Measurements from ENCODE around the gene OPRM1. TPM values are rescaled to one million over a fixed set of nuclear protein-coding genes. Genes with fewer than 3 reads are reported as not detected.

The OPRM1 gene
- polyA plus RNA-seq, 4 donors = 0.09 TPM; not detected in 2

GRCh38 chr6:154209555-154209954 is 170.5 kb downstream of the OPRM1 start:
- Histone ChIP-seq H3K4me3 (ENCODE audit: low read depth in 1 of 3, low read length in 3 of 3) (no peak overlapping the region), H3K9me3 (ENCODE audit: control insufficient read depth in 2 of 2, insufficient read depth in 1 of 2, low read depth in 1 of 2, low read length in 1 of 2) (no peaks in the 10 kb centered on the region), H3K27ac (ENCODE audit: low read depth in 1 of 3, low read length in 2 of 3) (no peak overlapping the region), H3K36me3 (ENCODE audit: control insufficient read depth in 3 of 3, insufficient read depth in 2 of 3, low read depth in 1 of 3, low read length in 3 of 3) (no peaks in the 10 kb centered on the region), H3K27me3 (ENCODE audit: control insufficient read depth in 3 of 3, insufficient read depth in 3 of 3, low read length in 3 of 3) (no peaks in the 10 kb centered on the region), H3K4me1 (ENCODE audit: control insufficient read depth in 3 of 3, insufficient read depth in 2 of 3, low read depth in 1 of 3, low read length in 2 of 3) (no peaks in the 10 kb centered on the region)
- WGBS, 3 donors = 56 to 75% (median 73%) methylated on average over 3 of the region's 3 CpGs
- DNase-seq = no peak
- FAIRE-seq = no peak

- H3K27me3 ChIP-seq (ENCODE audit: control insufficient read depth in 3 of 3, insufficient read depth in 3 of 3, low read length in 3 of 3) = no peaks in the 10 kb centered on the region
- H3K36me3 ChIP-seq (ENCODE audit: control insufficient read depth in 3 of 3, insufficient read depth in 2 of 3, low read depth in 1 of 3, low read length in 3 of 3) = no peaks in the 10 kb centered on the region
- FAIRE-seq (peak; percentile 89), DNase-seq (no peak)
- H3K4me3 ChIP-seq (ENCODE audit: low read depth in 1 of 3, low read length in 3 of 3) = no peak overlapping the region
- no peak overlapping the region for H3K27ac ChIP-seq (ENCODE audit: low read depth in 1 of 3, low read length in 2 of 3)
- no peaks in the 10 kb centered on the region for H3K9me3 ChIP-seq (ENCODE audit: control insufficient read depth in 2 of 2, insufficient read depth in 1 of 2, low read depth in 1 of 2, low read length in 1 of 2)
- H3K4me1 ChIP-seq (ENCODE audit: control insufficient read depth in 3 of 3, insufficient read depth in 2 of 3, low read depth in 1 of 3, low read length in 2 of 3) = no peaks in the 10 kb centered on the region
Measured at GRCh38 chr6:154210678-154211077, 171.6 kb downstream of the OPRM1 start.

- H3K9me3 ChIP-seq (ENCODE audit: control insufficient read depth in 2 of 2, insufficient read depth in 1 of 2, low read depth in 1 of 2, low read length in 1 of 2) = no peaks in the 10 kb centered on the region
- H3K27ac ChIP-seq (ENCODE audit: low read depth in 1 of 3, low read length in 2 of 3) = no peak overlapping the region
- no peak for FAIRE-seq
- H3K4me1 ChIP-seq (ENCODE audit: control insufficient read depth in 3 of 3, insufficient read depth in 2 of 3, low read depth in 1 of 3, low read length in 2 of 3) = no peaks in the 10 kb centered on the region
- no peak overlapping the region for H3K4me3 ChIP-seq (ENCODE audit: low read depth in 1 of 3, low read length in 3 of 3)
- H3K27me3 ChIP-seq (ENCODE audit: control insufficient read depth in 3 of 3, insufficient read depth in 3 of 3, low read length in 3 of 3) = no peaks in the 10 kb centered on the region
- 22 to 63% (median 56%) methylated on average over 3 of the region's 3 CpGs for WGBS, 3 donors
- DNase-seq = no peak
- H3K36me3 ChIP-seq (ENCODE audit: control insufficient read depth in 3 of 3, insufficient read depth in 2 of 3, low read depth in 1 of 3, low read length in 3 of 3) = no peaks in the 10 kb centered on the region
Measured at GRCh38 chr6:154213782-154214181, 174.7 kb downstream of the OPRM1 start.

GRCh38 chr6:154218301-154218700 is 179.3 kb downstream of the OPRM1 start:
- H3K27me3 ChIP-seq (ENCODE audit: control insufficient read depth in 3 of 3, insufficient read depth in 3 of 3, low read length in 3 of 3) = no peaks in the 10 kb centered on the region
- H3K4me3 ChIP-seq (ENCODE audit: low read depth in 1 of 3, low read length in 3 of 3) = no peak overlapping the region
- WGBS, 3 donors = 47 to 78% (median 67%) methylated on average over 6 of the region's 6 CpGs
- no peaks in the 10 kb centered on the region for H3K9me3 ChIP-seq (ENCODE audit: control insufficient read depth in 2 of 2, insufficient read depth in 1 of 2, low read depth in 1 of 2, low read length in 1 of 2)
- no peaks in the 10 kb centered on the region for H3K36me3 ChIP-seq (ENCODE audit: control insufficient read depth in 3 of 3, insufficient read depth in 2 of 3, low read depth in 1 of 3, low read length in 3 of 3)
- no peak overlapping the region for H3K27ac ChIP-seq (ENCODE audit: low read depth in 1 of 3, low read length in 2 of 3)
- DNase-seq (no peak), FAIRE-seq (no peak)
- no peaks in the 10 kb centered on the region for H3K4me1 ChIP-seq (ENCODE audit: control insufficient read depth in 3 of 3, insufficient read depth in 2 of 3, low read depth in 1 of 3, low read length in 2 of 3)

GRCh38 chr6:154218787-154219186 is 179.7 kb downstream of the OPRM1 start:
- no peaks in the 10 kb centered on the region for H3K36me3 ChIP-seq (ENCODE audit: control insufficient read depth in 3 of 3, insufficient read depth in 2 of 3, low read depth in 1 of 3, low read length in 3 of 3)
- WGBS, 3 donors = 63 to 73% (median 71%) methylated on average over 6 of the region's 6 CpGs
- DNase-seq (no peak), FAIRE-seq (no peak)
- H3K4me1 ChIP-seq (ENCODE audit: control insufficient read depth in 3 of 3, insufficient read depth in 2 of 3, low read depth in 1 of 3, low read length in 2 of 3) = no peaks in the 10 kb centered on the region
- no peaks in the 10 kb centered on the region for H3K27me3 ChIP-seq (ENCODE audit: control insufficient read depth in 3 of 3, insufficient read depth in 3 of 3, low read length in 3 of 3)
- H3K4me3 ChIP-seq (ENCODE audit: low read depth in 1 of 3, low read length in 3 of 3) = no peak overlapping the region
- no peaks in the 10 kb centered on the region for H3K9me3 ChIP-seq (ENCODE audit: control insufficient read depth in 2 of 2, insufficient read depth in 1 of 2, low read depth in 1 of 2, low read length in 1 of 2)
- H3K27ac ChIP-seq (ENCODE audit: low read depth in 1 of 3, low read length in 2 of 3) = no peak overlapping the region

- no peaks in the 10 kb centered on the region for H3K27me3 ChIP-seq (ENCODE audit: control insufficient read depth in 3 of 3, insufficient read depth in 3 of 3, low read length in 3 of 3)
- no peak for FAIRE-seq
- no peaks in the 10 kb centered on the region for H3K9me3 ChIP-seq (ENCODE audit: control insufficient read depth in 2 of 2, insufficient read depth in 1 of 2, low read depth in 1 of 2, low read length in 1 of 2)
- no peak for DNase-seq
- no peaks in the 10 kb centered on the region for H3K4me1 ChIP-seq (ENCODE audit: control insufficient read depth in 3 of 3, insufficient read depth in 2 of 3, low read depth in 1 of 3, low read length in 2 of 3)
- no peak overlapping the region for H3K27ac ChIP-seq (ENCODE audit: low read depth in 1 of 3, low read length in 2 of 3)
- H3K36me3 ChIP-seq (ENCODE audit: control insufficient read depth in 3 of 3, insufficient read depth in 2 of 3, low read depth in 1 of 3, low read length in 3 of 3) = no peaks in the 10 kb centered on the region
- no peak overlapping the region for H3K4me3 ChIP-seq (ENCODE audit: low read depth in 1 of 3, low read length in 3 of 3)
- WGBS, 3 donors = 83 to 92% (median 86%) methylated on average over 6 of the region's 6 CpGs
Measured at GRCh38 chr6:154219250-154219649, 180.2 kb downstream of the OPRM1 start.

- no peaks in the 10 kb centered on the region for H3K9me3 ChIP-seq (ENCODE audit: control insufficient read depth in 2 of 2, insufficient read depth in 1 of 2, low read depth in 1 of 2, low read length in 1 of 2)
- no peak overlapping the region for H3K27ac ChIP-seq (ENCODE audit: low read depth in 1 of 3, low read length in 2 of 3)
- no peaks in the 10 kb centered on the region for H3K27me3 ChIP-seq (ENCODE audit: control insufficient read depth in 3 of 3, insufficient read depth in 3 of 3, low read length in 3 of 3)
- FAIRE-seq (no peak), DNase-seq (no peak)
- 70 to 72% (median 71%) methylated on average over 6 of the region's 6 CpGs for WGBS, 3 donors
- H3K4me1 ChIP-seq (ENCODE audit: control insufficient read depth in 3 of 3, insufficient read depth in 2 of 3, low read depth in 1 of 3, low read length in 2 of 3) = no peaks in the 10 kb centered on the region
- no peak overlapping the region for H3K4me3 ChIP-seq (ENCODE audit: low read depth in 1 of 3, low read length in 3 of 3)
- no peaks in the 10 kb centered on the region for H3K36me3 ChIP-seq (ENCODE audit: control insufficient read depth in 3 of 3, insufficient read depth in 2 of 3, low read depth in 1 of 3, low read length in 3 of 3)
Measured at GRCh38 chr6:154222716-154223115, 183.7 kb downstream of the OPRM1 start.

GRCh38 chr6:154223296-154223695 is 184.3 kb downstream of the OPRM1 start:
- Histone ChIP-seq H3K4me1 (ENCODE audit: control insufficient read depth in 3 of 3, insufficient read depth in 2 of 3, low read depth in 1 of 3, low read length in 2 of 3) (no peaks in the 10 kb centered on the region), H3K4me3 (ENCODE audit: low read depth in 1 of 3, low read length in 3 of 3) (no peak overlapping the region), H3K27ac (ENCODE audit: low read depth in 1 of 3, low read length in 2 of 3) (no peak overlapping the region), H3K9me3 (ENCODE audit: control insufficient read depth in 2 of 2, insufficient read depth in 1 of 2, low read depth in 1 of 2, low read length in 1 of 2) (no peaks in the 10 kb centered on the region), H3K27me3 (ENCODE audit: control insufficient read depth in 3 of 3, insufficient read depth in 3 of 3, low read length in 3 of 3) (no peaks in the 10 kb centered on the region), H3K36me3 (ENCODE audit: control insufficient read depth in 3 of 3, insufficient read depth in 2 of 3, low read depth in 1 of 3, low read length in 3 of 3) (no peaks in the 10 kb centered on the region)
- 91 to 100% (median 93%) methylated on average over 2 of the region's 2 CpGs for WGBS, 3 donors
- no peak for DNase-seq
- no peak for FAIRE-seq

GRCh38 chr6:154226461-154226860 is 187.4 kb downstream of the OPRM1 start:
- WGBS, 3 donors = 87 to 92% (median 92%) methylated on average over 3 of the region's 3 CpGs
- DNase-seq (no peak), FAIRE-seq (no peak)
- H3K27me3 ChIP-seq (ENCODE audit: control insufficient read depth in 3 of 3, insufficient read depth in 3 of 3, low read length in 3 of 3) = no peaks in the 10 kb centered on the region
- no peak overlapping the region for H3K27ac ChIP-seq (ENCODE audit: low read depth in 1 of 3, low read length in 2 of 3)
- no peak overlapping the region for H3K4me3 ChIP-seq (ENCODE audit: low read depth in 1 of 3, low read length in 3 of 3)
- no peaks in the 10 kb centered on the region for H3K9me3 ChIP-seq (ENCODE audit: control insufficient read depth in 2 of 2, insufficient read depth in 1 of 2, low read depth in 1 of 2, low read length in 1 of 2)
- H3K36me3 ChIP-seq (ENCODE audit: control insufficient read depth in 3 of 3, insufficient read depth in 2 of 3, low read depth in 1 of 3, low read length in 3 of 3) = no peaks in the 10 kb centered on the region
- peaks cover 0 to 4% (median 0%) of the 10 kb centered on the region in 3 donors for H3K4me1 ChIP-seq (ENCODE audit: control insufficient read depth in 3 of 3, insufficient read depth in 2 of 3, low read depth in 1 of 3, low read length in 2 of 3)
